GM19395 (cell line): Measurements from ENCODE around the gene CSAD.
"Not testable (repeated sequence)": the region's sequence is repeated elsewhere in the genome, so short reads cannot be mapped to it uniquely, and the experiment has no call there.

Source experiments
- ATAC-seq: cut with Tn5 transposase; IDR thresholded peaks from one replicate; pipeline ENCODE4 v1.9.1; 2021; ENCODE audit warnings: mild to moderate bottlenecking, moderate library complexity; ENCODE audit not compliant: unreplicated experiment

The CSAD gene

GRCh38 chr12:53218551-53219291 lies 38.0 kb upstream of the CSAD start:
- ATAC-seq, result no peak

GRCh38 chr12:53217931-53218307 lies 37.2 kb upstream of the CSAD start:
- no peak for ATAC-seq

GRCh38 chr12:53217051-53217930 lies 36.6 kb upstream of the CSAD start:
- ATAC-seq, result no peak

- ATAC-seq, result no peak
Observed at GRCh38 chr12:53215497-53215896, 34.8 kb upstream of the CSAD start.

GRCh38 chr12:53214687-53215455 lies 34.1 kb upstream of the CSAD start:
- ATAC-seq, result no peak

GRCh38 chr12:53214221-53214620 lies 33.5 kb upstream of the CSAD start:
- ATAC-seq, result no peak

- no peak for ATAC-seq
Observed at GRCh38 chr12:53213348-53213747, 32.6 kb upstream of the CSAD start.

GRCh38 chr12:53212931-53213330 lies 32.2 kb upstream of the CSAD start:
- no peak for ATAC-seq

- no peak for ATAC-seq
Observed at GRCh38 chr12:53211476-53212381, 31.0 kb upstream of the CSAD start.

- no peak for ATAC-seq
Observed at GRCh38 chr12:53210843-53211242, 30.1 kb upstream of the CSAD start.

- ATAC-seq, result no peak
Observed at GRCh38 chr12:53208877-53209463, 28.2 kb upstream of the CSAD start.

GRCh38 chr12:53208435-53208834 lies 27.7 kb upstream of the CSAD start:
- ATAC-seq, result no peak

- ATAC-seq, result peak; percentile 46
Observed at GRCh38 chr12:53207042-53207441, 26.3 kb upstream of the CSAD start, which contains the start of gene ITGB7. TSS of gene ITGB7 (minus strand) at chr12:53207251. CDS start at chr12:53200443, 6,808 bp downstream.

GRCh38 chr12:53205747-53206419 lies 25.2 kb upstream of the CSAD start:
- ATAC-seq, result peak; percentile 69

- no peak for ATAC-seq
Observed at GRCh38 chr12:53204351-53204750, 23.6 kb upstream of the CSAD start.

GRCh38 chr12:53202316-53202715 lies 21.6 kb upstream of the CSAD start:
- not testable (repeated sequence) for ATAC-seq

GRCh38 chr12:53201639-53202038 lies 20.9 kb upstream of the CSAD start:
- ATAC-seq, result no peak

GRCh38 chr12:53201177-53201541 lies 20.4 kb upstream of the CSAD start:
- no peak for ATAC-seq

GRCh38 chr12:53200458-53201176 lies 19.9 kb upstream of the CSAD start:
- ATAC-seq, result peak; percentile 66
